ENCODE results near the gene CLDN6.

The CLDN6 gene

GRCh38 chr16:2987833-2988232 is 30.1 kb downstream of the CLDN6 start:
- no peak for DNase-seq (ENCODE audit: low read depth in 2 of 2)

- no peak for DNase-seq (ENCODE audit: low read depth in 2 of 2)
Observed at GRCh38 chr16:2987286-2987685, 30.7 kb downstream of the CLDN6 start.

GRCh38 chr16:2986623-2987188 is 31.3 kb downstream of the CLDN6 start:
- no peak for DNase-seq (ENCODE audit: low read depth in 2 of 2)

- DNase-seq (ENCODE audit: low read depth in 2 of 2) = no peak
Observed at GRCh38 chr16:2985893-2986355, 32.1 kb downstream of the CLDN6 start.

- DNase-seq (ENCODE audit: low read depth in 2 of 2) = no peak
Observed at GRCh38 chr16:2985462-2985861, 32.5 kb downstream of the CLDN6 start.

- DNase-seq (ENCODE audit: low read depth in 2 of 2) = peak; percentile 57 to 73
Observed at GRCh38 chr16:2983706-2984136, 34.3 kb downstream of the CLDN6 start.

GRCh38 chr16:2982402-2982801 is 35.6 kb downstream of the CLDN6 start:
- DNase-seq (ENCODE audit: low read depth in 2 of 2) = no peak

- DNase-seq (ENCODE audit: low read depth in 2 of 2) = no peak
Observed at GRCh38 chr16:2981899-2982250, 36.1 kb downstream of the CLDN6 start.

GRCh38 chr16:2981177-2981898 is 36.6 kb downstream of the CLDN6 start:
- no peak for DNase-seq (ENCODE audit: low read depth in 2 of 2)

- DNase-seq (ENCODE audit: low read depth in 2 of 2) = peak; percentile 92 to 96
Observed at GRCh38 chr16:2980227-2981176, 37.5 kb downstream of the CLDN6 start, which contains the start of gene PKMYT1. Gene PKMYT1, minus strand, starts transcription at chr16:2980446. Its CDS starts 789 bp downstream, at chr16:2979657.

- DNase-seq (ENCODE audit: low read depth in 2 of 2) = no peak
Observed at GRCh38 chr16:2979669-2980226, 38.2 kb downstream of the CLDN6 start.

- DNase-seq (ENCODE audit: low read depth in 2 of 2) = no peak
Observed at GRCh38 chr16:2977440-2977839, 40.5 kb downstream of the CLDN6 start.

GRCh38 chr16:2976673-2977072 is 41.3 kb downstream of the CLDN6 start:
- DNase-seq (ENCODE audit: low read depth in 2 of 2) = no peak

GRCh38 chr16:2976201-2976600 is 41.8 kb downstream of the CLDN6 start:
- DNase-seq (ENCODE audit: low read depth in 2 of 2) = no peak

GRCh38 chr16:2975161-2975795 is 42.7 kb downstream of the CLDN6 start:
- no peak for DNase-seq (ENCODE audit: low read depth in 2 of 2)

GRCh38 chr16:2974319-2975056 is 43.5 kb downstream of the CLDN6 start:
- DNase-seq (ENCODE audit: low read depth in 2 of 2) = no peak

GRCh38 chr16:2973605-2974318 is 44.2 kb downstream of the CLDN6 start:
- no peak for DNase-seq (ENCODE audit: low read depth in 2 of 2)

GRCh38 chr16:2973093-2973492 is 44.9 kb downstream of the CLDN6 start:
- no peak for DNase-seq (ENCODE audit: low read depth in 2 of 2)

GRCh38 chr16:2971985-2972784 is 45.8 kb downstream of the CLDN6 start:
- DNase-seq (ENCODE audit: low read depth in 2 of 2) = no peak
